PC-9 (cell line): ENCODE results near the gene GOLGA6C. TPM values are rescaled to one million over a fixed set of nuclear protein-coding genes. Genes with fewer than 3 reads are reported as not detected.
"Not testable (repeated sequence)": the region's sequence is repeated elsewhere in the genome, so short reads cannot be mapped to it uniquely, and the experiment has no call there.

Experiments used
- BruUV-seq: library from RNA; stranded (reverse); fragments of 400-500 nt; replicated peaks from 2 replicates; lab custom pipeline; 2021; lab: Mats Ljungman, UMichigan
- CTCF ChIA-PET: fragments of 300-600 bp; sonication (Branson Sonifier 250); formaldehyde crosslinking; loops from one replicate; lab custom pipeline; 2022; ENCODE audit warnings: antibody characterized with exemption; lab: Charles Lee
- POLR2A ChIA-PET: fragments of 300-600 bp; sonication (Branson Sonifier 250); formaldehyde crosslinking; loops from one replicate; lab custom pipeline; 2022; ENCODE audit warnings: antibody characterized with exemption; ENCODE audit not compliant: unreplicated experiment; lab: Charles Lee
- DNase-seq, 2 experiments: peaks; one replicate each; pipeline versions ENCODE4 v3.0.0 to v3.0.0-alpha.2; 2015 to 2022; ENCODE audit warnings: mixed read lengths in 1 of 2
- H2AFZ ChIP-seq: fragments of 200-600 bp; sonication (generic); 2 replicates; pipeline ENCODE4 v1.8.1; 2017; ENCODE audit warnings: antibody characterized with exemption
- H3F3A ChIP-seq: fragments of 200-600 bp; sonication (generic); 2 replicates; pipeline ENCODE4 v1.8.1; 2017; ENCODE audit warnings: antibody characterized with exemption, mild to moderate bottlenecking, low read depth; ENCODE audit not compliant: insufficient read depth
- H3K27ac ChIP-seq: fragments of 200-600 bp; sonication (generic); 2 replicates; pipeline ENCODE4 v1.6.1; 2016; ENCODE audit warnings: mixed run types
- H3K27me3 ChIP-seq: fragments of 200-600 bp; sonication (generic); 2 replicates; pipeline ENCODE4 v1.6.1; 2016; ENCODE audit warnings: low read depth, mixed run types; ENCODE audit not compliant: insufficient read depth
- H3K36me3 ChIP-seq: fragments of 200-600 bp; sonication (generic); 2 replicates; pipeline ENCODE4 v1.6.1; 2016; ENCODE audit warnings: low read depth, mixed run types
- H3K4me1 ChIP-seq: fragments of 200-600 bp; sonication (generic); replicated peaks from 2 replicates; pipeline ENCODE4 v1.6.1; 2016; ENCODE audit warnings: mixed run types; ENCODE audit not compliant: insufficient read depth
- H3K4me2 ChIP-seq: fragments of 200-600 bp; sonication (generic); 2 replicates; pipeline ENCODE4 v1.6.1; 2017; ENCODE audit warnings: mixed run types
- H3K4me3 ChIP-seq: fragments of 200-600 bp; sonication (generic); 2 replicates; pipeline ENCODE4 v1.6.1; 2016; ENCODE audit warnings: mixed run types
- H3K79me2 ChIP-seq: fragments of 200-600 bp; sonication (generic); 2 replicates; pipeline ENCODE4 v1.6.1; 2017; ENCODE audit warnings: low read depth, mixed run types
- H3K9me2 ChIP-seq: fragments of 200-600 bp; sonication (generic); 2 replicates; pipeline ENCODE4 v1.8.1; 2017; ENCODE audit warnings: mild to moderate bottlenecking; ENCODE audit not compliant: insufficient read depth
- H3K9me3 ChIP-seq: fragments of 200-600 bp; sonication (generic); 2 replicates; pipeline ENCODE4 v1.8.1; 2016; ENCODE audit warnings: low read depth; ENCODE audit not compliant: insufficient read depth
- H4K20me1 ChIP-seq: fragments of 200-600 bp; sonication (generic); 2 replicates; pipeline ENCODE4 v1.8.1; 2017; ENCODE audit not compliant: insufficient read depth
- CTCF ChIP-seq: fragments of 200-600 bp; sonication (generic); conservative IDR thresholded peaks from 2 replicates; pipeline ENCODE4 v1.6.1; 2017; ENCODE audit warnings: mixed run types, antibody characterized with exemption, mild to moderate bottlenecking, moderate library complexity
- intact Hi-C: fragments of 100-400 bp; cut with micrococcal nuclease; formaldehyde crosslinking; loops from one replicate; pipeline ENCODE4 v1.10.0; 2022; ENCODE audit not compliant: unreplicated experiment
- total RNA-seq: library from RNA; stranded (reverse); gene quantifications from 2 replicates; pipeline ENCODE4 v1.2.3, GENCODE V29; 2021

GOLGA6C gene
- total RNA-seq, 1 experiment from 2014 or later: not detected

GRCh38 chr15:75282572-75282971, 24.4 kb downstream of the GOLGA6C start, which contains the start of gene GOLGA6D:
Gene GOLGA6D (plus strand): TSS chr15:75282835. CDS start chr15:75282876, 41 bp downstream.
- H3K4me3 ChIP-seq, DNase-seq, POLR2A ChIA-PET, H3K9me3 ChIP-seq, H3K36me3 ChIP-seq, H3K9me2 ChIP-seq, CTCF ChIA-PET, H3K27ac ChIP-seq, H3K27me3 ChIP-seq, H3K79me2 ChIP-seq, BruUV-seq, H4K20me1 ChIP-seq, H3K4me2 ChIP-seq, H2AFZ ChIP-seq, H3F3A ChIP-seq, H3K4me1 ChIP-seq, intact Hi-C loops: not testable (repeated sequence)

GRCh38 chr15:75284152-75284551, 26.0 kb downstream of the GOLGA6C start:
- CTCF ChIA-PET, H3K79me2 ChIP-seq, H3K27me3 ChIP-seq, H3K4me3 ChIP-seq, H3K9me2 ChIP-seq, DNase-seq, H3K4me1 ChIP-seq, H3K27ac ChIP-seq, H3F3A ChIP-seq, BruUV-seq, H2AFZ ChIP-seq, H4K20me1 ChIP-seq, POLR2A ChIA-PET, intact Hi-C loops, H3K4me2 ChIP-seq, H3K9me3 ChIP-seq, H3K36me3 ChIP-seq: not testable (repeated sequence)

- H3K27ac ChIP-seq, POLR2A ChIA-PET: not testable (repeated sequence)
Observed at GRCh38 chr15:75293660-75294059, 35.5 kb downstream of the GOLGA6C start.

GRCh38 chr15:75298541-75299310, 40.6 kb downstream of the GOLGA6C start:
- CTCF ChIA-PET, H3K27ac ChIP-seq, H3K4me2 ChIP-seq, H3K79me2 ChIP-seq, H2AFZ ChIP-seq, POLR2A ChIA-PET, H3K4me1 ChIP-seq, H3F3A ChIP-seq, H3K9me2 ChIP-seq, BruUV-seq, H3K36me3 ChIP-seq, H3K4me3 ChIP-seq, H3K27me3 ChIP-seq, DNase-seq, intact Hi-C loops, H3K9me3 ChIP-seq, H4K20me1 ChIP-seq: not testable (repeated sequence)

More at GRCh38 chr15:75293660-75294059, 35.5 kb downstream of the GOLGA6C start:
- CTCF ChIA-PET, H3K27me3 ChIP-seq, H3K4me3 ChIP-seq, H3K4me1 ChIP-seq, H3F3A ChIP-seq, H3K36me3 ChIP-seq, H3K9me3 ChIP-seq, H3K4me2 ChIP-seq, H3K9me2 ChIP-seq, BruUV-seq, H4K20me1 ChIP-seq, H3K79me2 ChIP-seq, H2AFZ ChIP-seq, intact Hi-C loops, DNase-seq: not testable (repeated sequence)

GRCh38 chr15:75299311-75299688, 41.2 kb downstream of the GOLGA6C start:
- H3K4me2 ChIP-seq, intact Hi-C loops, H3K27me3 ChIP-seq, H3K9me3 ChIP-seq, H3F3A ChIP-seq, DNase-seq, H4K20me1 ChIP-seq, H2AFZ ChIP-seq, BruUV-seq, H3K9me2 ChIP-seq, CTCF ChIA-PET, H3K79me2 ChIP-seq, POLR2A ChIA-PET, H3K4me3 ChIP-seq, H3K4me1 ChIP-seq, H3K27ac ChIP-seq, H3K36me3 ChIP-seq: not testable (repeated sequence)
- peak; percentile 62 for TF ChIP-seq CTCF

- H3F3A ChIP-seq, BruUV-seq, intact Hi-C loops, H3K9me3 ChIP-seq, H3K27me3 ChIP-seq, H3K79me2 ChIP-seq, H3K27ac ChIP-seq, H3K36me3 ChIP-seq, H3K4me1 ChIP-seq, H3K9me2 ChIP-seq, H3K4me3 ChIP-seq, H3K4me2 ChIP-seq, H4K20me1 ChIP-seq, H2AFZ ChIP-seq, POLR2A ChIA-PET: not testable (repeated sequence)
- DNase-seq: peak in 1 of 2 experiments; percentile 25
- CTCF ChIA-PET: interaction anchor here (0.6 to 0.7 kb wide), 2 partner anchors 270 to 832 kb away, joined by 3 to 4 read pairs; no protein-coding TSS in a partner anchor
Observed at GRCh38 chr15:75300026-75300425, 41.9 kb downstream of the GOLGA6C start.
